Gastroesophageal sphincter (tissue), 3 donors: ENCODE data around the gene UGGT1.

Source experiments
- CTCF ChIP-seq, 4 experiments: fragments of 200-600 bp in 2 of 4; fragments of 450-650 bp in 2 of 4; sonication (generic) in 1 of 4; IDR thresholded peaks; one replicate each; pipeline ENCODE4 v1.5.1; 2017 to 2019; ENCODE audit warnings: antibody characterized with exemption in 4 of 4, mild to moderate bottlenecking in 2 of 4, moderate library complexity in 2 of 4
- EP300 ChIP-seq: sonication (generic); formaldehyde crosslinking; IDR thresholded peaks from one replicate; pipeline ENCODE4 v1.6.1; 2017; ENCODE audit warnings: antibody characterized with exemption, mild to moderate bottlenecking
- POLR2A ChIP-seq, 2 donors: fragments of 450-650 bp; IDR thresholded peaks; one replicate each; pipeline ENCODE4 v1.6.1; 2017; ENCODE audit warnings: antibody characterized with exemption in 2 of 2, mild to moderate bottlenecking in 2 of 2, moderate library complexity in 1 of 2
- POLR2AphosphoS5 ChIP-seq: sonication (generic); formaldehyde crosslinking; IDR thresholded peaks from one replicate; pipeline ENCODE4 v1.6.1; 2017; ENCODE audit warnings: antibody characterized with exemption

DNA sequence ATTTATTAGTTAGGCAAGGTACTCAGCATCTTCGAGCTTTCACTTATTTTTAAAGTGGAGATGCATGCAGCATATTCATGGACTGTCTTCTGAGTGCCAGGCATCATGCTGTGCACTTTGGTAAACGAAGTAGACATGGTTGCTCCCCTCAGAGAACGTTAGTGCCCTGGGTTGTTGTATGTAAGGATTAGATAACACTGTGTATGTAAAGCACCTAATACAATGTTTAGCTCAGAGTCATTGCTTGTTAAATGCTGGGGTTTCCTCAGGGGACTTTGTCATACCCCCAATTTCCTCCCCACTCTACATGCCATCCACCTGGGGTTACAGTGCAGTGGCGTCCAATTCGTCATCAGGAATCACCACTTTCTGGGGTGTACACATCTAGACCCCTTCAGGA, 2.8 kb downstream of the UGGT1 start:
- TF ChIP-seq POLR2A (IDR thresholded peaks at IDR 0.05) (no peak), CTCF (IDR thresholded peaks at IDR 0.05) (no peak), EP300 (no peak), POLR2AphosphoS5 (no peak)
